HuH-7 (cell line): ENCODE data around the gene AUTS2.

Experiments used
- DNase-seq: peaks from one replicate; pipeline ENCODE4 v3.0.0; 2011; ENCODE audit warnings: low spot score

The AUTS2 gene

DNA sequence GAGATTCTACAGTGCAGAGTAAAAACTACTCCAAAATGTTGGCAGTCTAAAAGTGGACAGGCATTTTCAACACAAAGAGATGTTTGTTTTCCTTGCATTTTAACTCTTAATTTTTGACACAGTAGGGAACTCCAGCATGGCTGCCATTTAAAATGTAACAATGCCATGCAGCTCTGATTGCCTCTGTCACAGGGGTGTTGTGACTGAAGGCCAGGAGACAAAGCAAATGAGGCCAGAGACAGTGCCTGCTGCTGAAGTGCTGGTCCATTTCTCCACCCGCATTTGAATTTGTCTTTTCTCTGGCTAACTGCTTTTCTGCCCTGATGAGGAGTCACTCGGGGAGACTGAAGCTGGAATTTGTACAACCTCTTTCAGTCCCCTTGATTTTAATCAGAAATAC lies 823.0 kb downstream of the AUTS2 start:
- no peak for DNase-seq

GRCh38 chr7:70426249-70426880 lies 828.1 kb downstream of the AUTS2 start:
- no peak for DNase-seq

GRCh38 chr7:70432567-70433001 lies 834.3 kb downstream of the AUTS2 start:
- no peak for DNase-seq

DNA sequence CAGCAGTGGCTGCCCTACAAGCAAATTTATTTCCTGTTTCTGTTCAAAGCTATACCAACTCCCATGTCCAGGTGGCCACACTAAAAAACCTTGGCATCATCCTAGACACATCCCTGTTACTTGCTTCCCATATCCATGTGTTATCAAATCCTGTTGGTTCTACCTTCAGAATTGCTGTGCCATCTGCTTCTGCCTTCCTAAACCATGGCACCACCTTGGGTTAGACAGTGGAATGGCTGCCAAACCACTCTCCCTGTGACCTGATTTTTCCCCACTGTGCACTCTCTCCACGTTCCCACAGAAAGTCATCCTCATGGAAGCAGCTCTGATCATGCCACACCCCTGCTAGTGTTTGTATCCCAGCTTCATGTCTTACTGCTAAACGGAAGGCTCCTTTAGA lies 836.1 kb downstream of the AUTS2 start:
- no peak for DNase-seq

DNA sequence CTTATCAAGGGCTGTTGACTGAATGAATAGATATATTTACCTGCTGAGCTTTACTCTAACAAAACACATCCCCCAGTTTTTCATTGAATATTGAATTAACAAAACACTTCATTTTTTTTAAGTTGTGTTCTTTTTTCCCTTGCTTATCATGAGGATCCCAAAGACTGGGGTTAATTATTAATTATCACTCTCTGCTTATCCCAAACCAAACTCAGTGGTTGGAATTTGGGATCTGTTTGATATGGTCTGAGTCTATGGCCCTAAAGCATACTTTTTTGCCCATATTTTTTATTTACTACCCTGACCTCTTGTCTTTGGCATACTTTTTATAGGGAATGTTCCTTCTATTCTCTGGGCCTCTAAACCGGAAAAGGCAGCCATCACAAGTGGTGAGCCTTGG lies 836.5 kb downstream of the AUTS2 start:
- DNase-seq = no peak

DNA sequence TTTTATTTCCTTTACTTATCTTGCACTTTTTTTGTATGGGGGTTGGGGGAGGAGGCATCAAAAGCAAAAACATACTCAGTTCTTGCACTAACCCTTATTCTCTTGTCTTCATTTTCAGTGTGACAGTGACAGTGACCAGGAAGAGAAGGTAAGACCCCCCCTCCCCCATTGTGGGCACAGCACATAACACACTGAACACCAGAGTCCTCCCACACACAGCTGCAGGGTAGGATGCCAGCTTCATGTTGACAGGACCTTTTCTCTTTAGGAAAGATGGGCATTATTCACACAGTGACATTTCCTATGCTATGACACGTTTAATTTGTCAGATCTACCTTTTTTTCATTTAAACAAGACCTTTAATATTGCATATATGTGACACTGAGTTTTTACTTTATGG lies 837.4 kb downstream of the AUTS2 start:
- DNase-seq = no peak

GRCh38 chr7:70436790-70437350 lies 838.6 kb downstream of the AUTS2 start:
- DNase-seq = no peak

DNA sequence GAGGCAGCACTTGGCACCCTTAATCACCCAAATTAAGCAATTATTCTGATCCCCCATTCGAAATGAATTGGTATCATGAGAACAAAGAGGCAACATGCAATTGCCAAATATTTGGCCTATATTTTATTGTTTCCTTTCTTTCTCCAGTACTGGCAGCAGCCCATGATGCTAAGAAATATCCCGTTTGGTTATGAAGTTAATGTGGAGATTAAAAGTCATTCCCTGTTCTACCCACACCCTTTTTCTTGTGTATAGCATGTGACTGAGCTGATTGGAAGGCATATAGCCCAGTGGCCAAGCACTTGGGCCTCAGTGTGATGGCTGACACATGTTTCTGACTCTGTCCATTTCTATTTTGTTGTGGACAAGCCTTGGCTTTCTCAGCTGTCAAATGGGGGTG lies 841.4 kb downstream of the AUTS2 start:
- no peak for DNase-seq

DNA sequence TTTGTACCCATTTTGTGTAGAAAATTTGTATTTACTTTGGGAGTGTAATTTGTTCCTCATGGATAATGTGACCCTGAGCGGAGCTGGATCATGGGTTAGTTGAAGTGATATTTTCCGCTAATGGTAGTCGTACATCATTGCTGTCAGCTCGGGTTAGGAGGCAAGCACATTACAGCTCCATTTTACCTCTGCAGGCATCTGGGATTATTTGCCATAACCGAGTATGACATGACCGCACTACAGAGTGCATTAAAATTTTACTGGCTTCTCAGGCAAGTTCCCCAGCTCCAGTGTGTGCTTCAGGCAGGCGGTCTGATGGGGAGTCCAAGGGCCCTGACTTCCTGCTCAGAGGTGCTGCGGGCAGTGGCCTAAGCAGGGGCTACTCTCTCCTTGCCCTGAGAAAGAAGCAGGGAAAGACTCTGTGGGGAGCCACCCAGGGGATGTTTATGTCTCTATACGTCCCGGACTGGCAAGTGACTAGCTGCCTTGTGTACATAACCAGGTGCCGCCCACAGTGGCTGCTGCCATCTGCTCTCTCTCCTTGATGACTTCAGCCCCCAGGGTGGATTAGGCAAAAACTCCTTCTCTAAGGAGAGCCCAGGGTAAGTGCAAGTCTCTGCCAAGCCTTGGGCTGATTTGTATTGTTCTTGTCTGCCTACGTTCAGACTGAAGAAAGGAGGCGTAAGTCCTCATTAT lies 848.3 kb downstream of the AUTS2 start:
- no peak for DNase-seq

DNA sequence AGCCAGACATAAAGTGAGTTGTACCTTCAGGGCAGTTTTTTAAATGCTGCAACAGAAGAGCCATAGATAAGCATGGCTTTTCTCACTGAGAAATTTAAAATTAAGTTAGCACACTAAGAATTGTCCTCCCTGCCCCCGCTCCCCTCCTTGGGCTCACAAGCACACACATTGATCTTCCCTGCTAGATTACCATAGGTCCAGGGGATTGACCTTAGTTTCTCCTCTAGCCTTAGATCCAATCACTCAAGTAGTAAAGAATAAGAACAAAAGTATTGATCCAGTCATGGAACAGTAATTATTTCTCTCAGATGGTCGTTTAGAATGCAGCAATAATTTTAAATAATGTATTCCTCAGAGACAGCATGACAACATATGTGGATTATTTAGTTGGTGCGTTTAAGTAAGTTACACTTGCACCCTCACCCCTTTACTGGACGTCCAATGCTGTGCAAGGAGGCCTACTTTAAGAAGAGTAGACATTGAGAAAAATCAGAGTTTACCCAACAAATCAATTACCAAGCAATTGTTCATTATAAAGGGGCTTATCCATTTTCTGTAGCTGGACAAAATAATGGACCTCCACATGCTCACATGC lies 850.1 kb downstream of the AUTS2 start:
- no peak for DNase-seq

- no peak for DNase-seq
Measured at GRCh38 chr7:70450731-70451130, 852.5 kb downstream of the AUTS2 start.

GRCh38 chr7:70455925-70456324 lies 857.6 kb downstream of the AUTS2 start:
- no peak for DNase-seq

GRCh38 chr7:70456719-70457118 lies 858.4 kb downstream of the AUTS2 start:
- no peak for DNase-seq

- no peak for DNase-seq
Measured at GRCh38 chr7:70457482-70457881, 859.2 kb downstream of the AUTS2 start.

DNA sequence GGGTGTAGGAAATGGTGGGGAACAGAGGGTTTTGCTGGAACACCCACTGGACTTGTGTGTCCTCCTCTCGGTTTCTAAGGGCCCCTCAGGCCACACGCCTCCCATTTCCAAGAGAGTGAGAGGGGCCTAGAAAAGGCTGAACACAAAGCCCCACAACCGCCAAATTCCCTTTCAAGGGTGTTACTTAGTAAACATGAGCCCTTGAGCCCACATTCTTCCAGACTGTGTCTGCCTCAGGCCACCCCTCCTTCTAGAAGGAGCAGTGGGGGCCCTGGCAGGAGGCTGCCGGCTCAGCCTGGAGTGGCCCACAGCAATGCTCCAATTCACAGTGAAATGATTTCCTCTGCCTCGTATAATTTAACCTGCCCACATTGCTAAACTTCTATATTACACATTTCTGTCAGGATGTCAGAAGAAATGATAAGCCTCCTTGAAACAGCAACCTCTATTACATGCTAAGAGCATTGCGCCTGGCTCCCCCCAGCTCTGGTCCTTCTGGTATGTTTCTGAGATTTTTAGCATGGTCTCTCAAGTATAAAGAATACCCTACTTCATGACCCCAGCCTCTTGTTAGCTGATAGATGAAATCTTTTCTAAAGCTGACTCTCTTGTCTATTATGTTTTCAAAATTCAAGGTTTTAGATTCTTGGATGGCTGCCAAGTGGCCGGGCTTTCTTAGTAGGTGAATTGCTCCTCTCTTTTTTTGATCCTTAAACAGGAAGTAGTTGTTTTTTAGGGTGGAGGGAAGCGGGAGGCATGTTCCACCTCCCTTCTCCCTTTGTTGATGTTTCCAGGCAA lies 859.8 kb downstream of the AUTS2 start:
- DNase-seq = no peak

GRCh38 chr7:70458745-70459144 lies 860.5 kb downstream of the AUTS2 start:
- DNase-seq = no peak

- DNase-seq = no peak
Measured at GRCh38 chr7:70459546-70459945, 861.3 kb downstream of the AUTS2 start.

GRCh38 chr7:70460071-70460470 lies 861.8 kb downstream of the AUTS2 start:
- no peak for DNase-seq

GRCh38 chr7:70460562-70460961 lies 862.3 kb downstream of the AUTS2 start:
- no peak for DNase-seq

DNA sequence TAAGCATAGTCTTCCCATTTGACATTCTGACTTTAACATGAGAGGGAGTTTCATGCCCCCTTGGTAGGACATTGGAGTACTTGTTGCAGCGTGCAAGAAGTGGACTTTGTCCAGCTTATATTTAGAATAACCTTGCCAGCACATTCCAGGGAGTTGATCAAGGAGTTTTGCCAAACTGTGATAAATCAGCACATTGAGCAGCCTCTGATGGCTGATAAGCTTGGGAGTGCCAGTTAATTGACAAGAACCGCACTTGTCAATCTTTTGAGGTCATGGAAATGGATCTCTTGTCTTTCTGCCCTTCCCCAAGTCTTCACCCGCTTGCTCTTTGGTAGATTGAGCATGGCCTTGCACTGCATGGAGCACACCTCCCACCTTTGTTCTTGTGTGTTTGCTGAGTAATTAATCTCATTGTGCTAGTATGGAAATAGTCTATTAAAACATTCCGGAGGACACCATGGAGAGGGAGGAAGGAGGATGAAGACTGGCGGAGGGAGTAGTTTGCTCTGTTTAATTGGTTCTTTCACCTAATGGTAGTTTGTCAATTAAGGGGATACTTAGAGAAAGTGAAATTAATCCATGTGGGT lies 865.2 kb downstream of the AUTS2 start:
- DNase-seq = no peak

GRCh38 chr7:70466725-70467364 lies 868.6 kb downstream of the AUTS2 start:
- DNase-seq = no peak

- no peak for DNase-seq
Measured at GRCh38 chr7:70470746-70471145, 872.5 kb downstream of the AUTS2 start.
